HCT116 (cell line): ENCODE measurements around the gene CDKAL1. TPM values are rescaled to one million over a fixed set of nuclear protein-coding genes. Genes with fewer than 3 reads are reported as not detected.

ENCODE experiments used
- ATAC-seq: fragments of 200-7000 bp; cut with Tn5 transposase; 2 replicates; pipeline ENCODE4 v1.9.1; 2020; ENCODE audit warnings: mild to moderate bottlenecking, moderate library complexity
- BruUV-seq: library from RNA; stranded (reverse); fragments of 400-500 nt; replicated peaks from 2 replicates; lab custom pipeline; 2021; lab: Mats Ljungman, UMichigan
- CTCF ChIA-PET: fragments of 300-600 bp; sonication (Branson Sonifier 250); formaldehyde crosslinking; loops from one replicate; lab custom pipeline; 2021; ENCODE audit warnings: antibody characterized with exemption; lab: Charles Lee
- POLR2A ChIA-PET: fragments of 300-600, 350-600 bp; sonication (Branson Sonifier 250); formaldehyde crosslinking; loops from one replicate; lab custom pipeline; 2021; ENCODE audit warnings: antibody characterized with exemption; lab: Charles Lee
- RAD21 ChIA-PET, 2 experiments: fragments of 300-600 bp; sonication (Branson Sonifier 250); formaldehyde crosslinking; loops; one replicate each; lab custom pipeline; 2023; ENCODE audit warnings: low total read pairs in 2 of 2; ENCODE audit not compliant: uncharacterized antibody in 2 of 2, unreplicated experiment in 2 of 2, low non-redundant PET in 1 of 2; lab: Charles Lee
- DNase-seq: peaks from one replicate; pipeline ENCODE4 v3.0.0-alpha.2; 2010; ENCODE audit warnings: low read depth, low spot score
- H2AFZ ChIP-seq: fragments of 200-600 bp; shearing (Covaris generic), sonication (generic); 2 replicates; pipeline ENCODE4 v1.6.1; 2017; ENCODE audit warnings: low read depth, mixed run types, mixed read lengths, antibody characterized with exemption, low read length; ENCODE audit not compliant: poor library complexity, severe bottlenecking
- H3K27ac ChIP-seq: 2 replicates; pipeline ENCODE4 v1.5.1; 2012; ENCODE audit warnings: low read depth, low read length
- H3K27me3 ChIP-seq: fragments of 200-600 bp; sonication (generic); 2 replicates; pipeline ENCODE4 v1.6.1; 2016; ENCODE audit warnings: mixed run types, low read length, mixed read lengths; ENCODE audit not compliant: insufficient read depth
- H3K36me3 ChIP-seq, 2 experiments: fragments of 200-500 bp in 1 of 2; fragments of 200-600 bp in 1 of 2; sonication (Bioruptor generic) in 1 of 2; sonication (generic) in 1 of 2; 2 replicates each; pipeline versions ENCODE4 v1.5.1 to v1.6.1; 2014 to 2016; ENCODE audit warnings: low read length in 2 of 2, inconsistent platforms in 1 of 2, mixed read lengths in 1 of 2, mixed run types in 1 of 2; ENCODE audit not compliant: insufficient read depth in 2 of 2, control insufficient read depth in 1 of 2
- H3K4me1 ChIP-seq, 2 experiments: fragments of 200-600 bp in 1 of 2; sonication (generic) in 1 of 2; 2 replicates each; pipeline versions ENCODE4 v1.5.1 to v1.6.1; 2012 to 2017; ENCODE audit warnings: low read length in 2 of 2, inconsistent platforms in 1 of 2, mild to moderate bottlenecking in 1 of 2, mixed read lengths in 1 of 2, mixed run types in 1 of 2, moderate library complexity in 1 of 2; ENCODE audit not compliant: insufficient read depth in 2 of 2, control insufficient read depth in 1 of 2
- H3K4me2 ChIP-seq: fragments of 200-600 bp; sonication (generic); 2 replicates; pipeline ENCODE4 v1.6.1; 2017; ENCODE audit warnings: mixed run types, low read length, mixed read lengths
- H3K4me3 ChIP-seq, 2 experiments: fragments of 200-600 bp in 1 of 2; sonication (generic) in 1 of 2; replicated peaks in 1 of 2; 2 replicates each; pipeline ENCODE4 v1.5.1; 2011 to 2016; ENCODE audit warnings: low read length in 2 of 2, control low read depth in 1 of 2, low read depth in 1 of 2, mild to moderate bottlenecking in 1 of 2, mixed read lengths in 1 of 2, mixed run types in 1 of 2
- H3K79me2 ChIP-seq: fragments of 200-600 bp; sonication (generic); 2 replicates; pipeline ENCODE4 v1.6.1; 2017; ENCODE audit warnings: mild to moderate bottlenecking, mixed run types, low read length, moderate library complexity, mixed read lengths; ENCODE audit not compliant: insufficient read depth
- H3K9ac ChIP-seq: fragments of 200-600 bp; sonication (generic); 2 replicates; pipeline ENCODE4 v1.6.1; 2016; ENCODE audit warnings: low read length, mixed read lengths
- H3K9me2 ChIP-seq: fragments of 200-600 bp; sonication (generic), shearing (Covaris generic); 2 replicates; pipeline ENCODE4 v1.6.1; 2017; ENCODE audit warnings: mixed run types, mild to moderate bottlenecking, moderate library complexity; ENCODE audit not compliant: insufficient read depth
- H3K9me3 ChIP-seq, 2 experiments: fragments of 200-500 bp in 1 of 2; fragments of 200-600 bp in 1 of 2; sonication (Bioruptor generic) in 1 of 2; sonication (generic) in 1 of 2; 2 replicates each; pipeline ENCODE4 v1.6.1; 2014 to 2017; ENCODE audit warnings: low read length in 2 of 2, mixed read lengths in 2 of 2, inconsistent platforms in 1 of 2, low read depth in 1 of 2, mild to moderate bottlenecking in 1 of 2, mixed run types in 1 of 2, moderate library complexity in 1 of 2; ENCODE audit not compliant: control insufficient read depth in 1 of 2, insufficient read depth in 1 of 2
- H4K20me1 ChIP-seq: fragments of 200-600 bp; sonication (generic), shearing (Covaris generic); 2 replicates; pipeline ENCODE4 v1.6.1; 2017; ENCODE audit warnings: mixed run types, mild to moderate bottlenecking, moderate library complexity; ENCODE audit not compliant: insufficient read depth
- CBX3 ChIP-seq: IDR thresholded peaks from 2 replicates; pipeline ENCODE4 v1.6.1; 2012; ENCODE audit warnings: low read depth
- FOSL1 ChIP-seq: IDR thresholded peaks from 2 replicates; pipeline ENCODE4 v1.6.1; 2012; ENCODE audit warnings: low read depth
- MAX ChIP-seq: IDR thresholded peaks from 2 replicates; pipeline ENCODE4 v1.6.1; 2012
- SIN3A ChIP-seq: IDR thresholded peaks from 2 replicates; pipeline ENCODE4 v1.6.1; 2012; ENCODE audit warnings: low read depth
- SRF ChIP-seq: IDR thresholded peaks from 2 replicates; pipeline ENCODE4 v1.6.1; 2012; ENCODE audit warnings: low read depth
- TCF7L2 ChIP-seq: IDR thresholded peaks from 2 replicates; pipeline ENCODE4 v1.7.0; 2011; ENCODE audit warnings: borderline replicate concordance, inconsistent platforms; ENCODE audit not compliant: insufficient read depth, insufficient read length; ENCODE audit errors: extremely low read depth
- YY1 ChIP-seq: IDR thresholded peaks from 2 replicates; pipeline ENCODE4 v1.6.1; 2011; ENCODE audit warnings: low read length, low read depth, moderate library complexity, mild to moderate bottlenecking; ENCODE audit not compliant: insufficient replicate concordance; ENCODE audit errors: extremely low read depth
- ZNF274 ChIP-seq: fragments of 200-500 bp; sonication (Bioruptor generic); IDR thresholded peaks from 2 replicates; pipeline ENCODE4 v1.6.1; 2014; ENCODE audit warnings: mild to moderate bottlenecking, low read depth, low read length, inconsistent platforms
- intact Hi-C: fragments of 100-400 bp; cut with micrococcal nuclease; formaldehyde crosslinking; loops from 2 replicates; pipeline ENCODE4 v1.10.0; 2022
- total RNA-seq: library from RNA; stranded (reverse); gene quantifications from one replicate; pipeline ENCODE4 v1.2.1, GENCODE V29; 2021; ENCODE audit not compliant: unreplicated experiment

The CDKAL1 gene
- total RNA-seq, 1 experiment from 2014 or later: 14.9 TPM

- intact Hi-C loops: no loop called here
- H3K4me2 ChIP-seq: no peak overlapping the region
- no peak overlapping the region for H3K27ac ChIP-seq
- no peak overlapping the region for H3K4me3 ChIP-seq
- H3K9me2 ChIP-seq: no peaks in the 10 kb centered on the region
- H4K20me1 ChIP-seq: 0 out of 2 replicates have a peak, but pooled peaks cover 3% of the 10 kb centered on the region
- ATAC-seq (no peak), DNase-seq (no peak)
- no peaks in the 10 kb centered on the region for H3K27me3 ChIP-seq
- CTCF ChIA-PET: no interaction called here
- H3K9me3 ChIP-seq: no peaks in the 10 kb centered on the region
- TF ChIP-seq SRF (no peak), FOSL1 (no peak), MAX (no peak), ZNF274 (no peak), YY1 (no peak), TCF7L2 (no peak), SIN3A (no peak), CBX3 (no peak)
- BruUV-seq: no TSS peak
- peaks cover 0 to 2% of the 10 kb centered on the region in 2 experiments; a peak in 1 of 4 replicates for H3K4me1 ChIP-seq
- no peak overlapping the region for H3K9ac ChIP-seq
- H3K79me2 ChIP-seq: no peaks in the 10 kb centered on the region
- H3K36me3 ChIP-seq: no peaks in the 10 kb centered on the region
- POLR2A ChIA-PET: no interaction called here
- no peak overlapping the region for H2AFZ ChIP-seq
- RAD21 ChIA-PET: no interaction called here
Observed at GRCh38 chr6:20797597-20797996, 263.3 kb downstream of the CDKAL1 start.

DNA sequence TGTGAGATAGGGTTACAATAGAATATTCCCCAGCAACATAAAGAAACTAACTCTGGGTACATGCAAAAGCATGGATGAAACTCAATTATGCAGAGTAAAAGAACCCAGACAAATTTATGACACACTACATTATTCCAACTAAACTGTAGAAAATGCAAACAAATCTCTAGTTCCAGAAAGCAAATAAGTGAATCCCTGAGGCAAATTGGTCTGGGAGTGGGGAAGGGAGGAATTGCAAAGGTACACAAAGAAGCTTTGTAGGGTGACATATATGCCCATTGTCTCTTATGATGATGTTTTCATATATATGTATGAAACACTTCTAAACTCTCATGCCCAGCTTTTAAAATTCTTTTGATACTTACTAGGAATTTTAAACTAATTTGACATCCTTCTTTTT is 266.0 kb downstream of the CDKAL1 start:
- Histone ChIP-seq H3K4me3 (no peak overlapping the region), H4K20me1 (0 out of 2 replicates have a peak, but pooled peaks cover 3% of the 10 kb centered on the region), H3K4me2 (no peak overlapping the region), H3K79me2 (no peaks in the 10 kb centered on the region), H3K4me1 (peaks cover 0 to 5% of the 10 kb centered on the region in 2 experiments; a peak in 1 of 4 replicates), H3K9me3 (no peaks in the 10 kb centered on the region), H3K9me2 (no peaks in the 10 kb centered on the region), H3K9ac (no peak overlapping the region), H3K27ac (no peak overlapping the region), H3K27me3 (no peaks in the 10 kb centered on the region), H3K36me3 (no peaks in the 10 kb centered on the region), H2AFZ (no peak overlapping the region)
- POLR2A ChIA-PET: no interaction called here
- RAD21 ChIA-PET: no interaction called here
- no peak for TF ChIP-seq SIN3A
- TF ChIP-seq ZNF274: no peak
- DNase-seq: no peak
- no peak for ATAC-seq
- CTCF ChIA-PET: interaction anchor here (0.8 kb wide), 1 partner anchor 27 kb away, joined by 3 read pairs; no protein-coding TSS in a partner anchor
- no TSS peak for BruUV-seq
- intact Hi-C loops: no loop called here
